GM19438 (cell line): ENCODE data around the gene KLK5.
"Not testable (repeated sequence)": the region's sequence is repeated elsewhere in the genome, so short reads cannot be mapped to it uniquely, and the experiment has no call there.

Experiments used
- ATAC-seq: cut with Tn5 transposase; IDR thresholded peaks from one replicate; pipeline ENCODE4 v1.9.1; 2021; ENCODE audit warnings: low read depth; ENCODE audit not compliant: unreplicated experiment

Gene KLK5

GRCh38 chr19:50896089-50896590 lies 56.7 kb downstream of the KLK5 start:
- ATAC-seq, result not testable (repeated sequence)

DNA sequence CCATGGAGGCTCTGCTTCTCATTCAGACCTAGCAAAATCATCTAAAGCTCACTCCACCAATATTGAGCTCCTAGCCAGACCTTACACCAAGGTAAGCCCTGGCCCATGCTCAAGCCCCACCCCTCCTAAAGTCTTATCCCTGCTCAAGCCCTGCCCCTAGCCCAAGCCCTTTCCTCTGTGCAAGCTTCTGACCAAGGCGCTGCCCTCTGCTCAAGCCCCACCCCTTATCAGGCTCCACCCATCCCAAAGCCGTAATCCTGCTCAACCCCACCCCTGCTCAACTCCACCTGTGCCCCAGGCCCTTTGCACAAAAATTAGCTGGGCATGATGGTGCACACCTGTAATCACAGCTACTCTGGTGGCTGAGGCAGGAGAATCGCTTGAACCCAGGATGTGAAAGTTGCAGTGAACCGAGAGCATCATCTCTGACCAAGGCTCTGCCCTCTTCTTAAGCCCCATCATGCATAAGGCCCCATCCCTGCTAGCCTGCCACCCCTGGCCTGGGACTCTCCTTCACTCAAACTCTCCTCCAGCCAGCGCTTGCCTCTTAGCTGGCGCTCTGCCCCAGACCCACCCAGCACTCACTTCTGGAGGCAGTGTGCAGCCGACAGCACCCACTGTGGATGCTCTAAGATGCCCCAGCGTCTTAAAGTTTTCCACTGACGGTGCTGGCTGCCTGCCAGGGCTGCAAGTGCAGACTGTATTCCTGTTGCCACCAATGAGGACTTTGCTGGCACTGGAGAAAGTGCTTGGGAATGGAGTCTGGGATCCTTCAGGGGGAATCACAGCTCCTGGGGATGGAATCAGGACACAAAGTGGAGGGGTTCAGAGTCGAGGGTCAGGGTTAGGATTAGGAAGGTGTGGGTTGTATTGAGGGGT lies 58.1 kb downstream of the KLK5 start:
- no peak for ATAC-seq
